ENCODE data around the gene ADAMTS2.
A peak's percentile ranks its signal among the peaks of the same experiment; 100 is the strongest.

The ADAMTS2 gene

DNA sequence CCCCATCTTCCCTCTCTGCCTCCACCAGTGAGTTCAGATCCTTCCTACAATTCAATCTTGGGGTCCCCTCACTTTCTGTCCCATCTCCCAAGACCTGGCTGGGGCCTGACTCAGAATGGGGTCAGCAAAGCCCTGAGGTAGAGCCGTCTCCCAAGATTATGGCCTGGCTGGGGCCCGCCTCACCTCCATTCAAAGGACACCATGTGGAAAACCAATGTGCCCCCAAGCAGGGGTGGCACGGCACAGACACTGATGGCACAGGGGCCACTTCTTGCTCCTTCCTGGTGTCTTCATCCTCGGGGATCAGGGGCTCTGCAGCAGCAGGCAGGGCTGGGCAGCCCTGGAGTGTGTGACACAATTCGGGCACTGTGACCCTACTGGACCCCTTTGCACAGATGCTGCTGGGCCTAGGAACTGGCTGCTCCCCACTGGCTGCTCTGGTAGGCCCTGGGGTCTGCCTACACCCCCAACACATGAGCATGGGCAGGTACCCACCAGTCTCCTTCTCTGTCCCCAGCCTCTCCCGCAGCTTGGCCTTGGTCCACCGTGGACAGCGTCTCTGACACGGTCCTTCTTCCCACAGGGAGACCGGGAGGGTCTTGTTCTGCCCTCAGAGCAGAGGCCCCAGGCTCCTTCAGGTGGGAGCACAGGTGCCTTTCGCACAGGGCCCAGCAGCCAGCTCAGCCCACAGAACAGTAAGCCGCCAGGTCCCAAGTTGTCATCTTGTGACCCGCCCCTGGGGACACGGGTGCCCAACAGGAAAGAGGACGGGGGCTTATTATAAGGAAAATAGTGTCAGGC lies 89.5 kb downstream of the ADAMTS2 start:
- Histone ChIP-seq H3K23ac (ENCODE audit: low read length in 2 of 2) (peak overlapping the region in 1 of 2 experiments; percentile 83), H3K4me2 (ENCODE audit: low read length, poor library complexity, severe bottlenecking) (no peak overlapping the region), H3K27me3 (ENCODE audit: control insufficient read depth in 1 of 2, insufficient read depth in 1 of 2, low read length in 2 of 2) (no peaks in the 10 kb centered on the region), H4K8ac (ENCODE audit: low read length) (no peak overlapping the region), H2BK120ac (ENCODE audit: low read depth, low read length) (no peak overlapping the region), H3K4me1 (ENCODE audit: control insufficient read depth, insufficient read depth, low read depth, low read length) (peaks cover 18% of the 10 kb centered on the region), H3K79me1 (replicated peaks; ENCODE audit: low read length, poor library complexity, severe bottlenecking) (no peaks in the 10 kb centered on the region), H3K18ac (ENCODE audit: low read depth in 1 of 2, low read length in 2 of 2) (no peak overlapping the region), H3K9ac (ENCODE audit: low read length) (peak overlapping the region; percentile 77), H2AK5ac (ENCODE audit: low read length, severe bottlenecking) (no peak overlapping the region), H3K27ac (ENCODE audit: low read length, poor library complexity, severe bottlenecking) (no peak overlapping the region), H3K4ac (ENCODE audit: low read depth in 1 of 2, low read length in 2 of 2) (no peak overlapping the region), H3K9me3 (ENCODE audit: control insufficient read depth, low read length) (no peaks in the 10 kb centered on the region), H2BK5ac (ENCODE audit: low read depth, low read length, poor library complexity, severe bottlenecking) (no peak overlapping the region), H2AFZ (ENCODE audit: low read depth, low read length) (no peak overlapping the region), H3K4me3 (ENCODE audit: insufficient read depth in 1 of 2, low read depth in 1 of 2, low read length in 2 of 2) (no peak overlapping the region), H2BK15ac (ENCODE audit: low read depth, poor library complexity, severe bottlenecking) (no peak overlapping the region), H3K14ac (ENCODE audit: low read length in 2 of 2) (no peak overlapping the region), H4K91ac (ENCODE audit: low read length) (no peak overlapping the region), H3K36me3 (ENCODE audit: control insufficient read depth in 1 of 2, insufficient read depth in 2 of 2, low read depth in 1 of 2, low read length in 2 of 2) (peaks cover 0 to 24% of the 10 kb centered on the region in 2 experiments), H2BK12ac (ENCODE audit: low read length in 2 of 2) (peak overlapping the region in 1 of 2 experiments; percentile 10)
- 96% methylated on average over 15 of the region's 15 CpGs for WGBS
- DNase-seq: no peak

DNA sequence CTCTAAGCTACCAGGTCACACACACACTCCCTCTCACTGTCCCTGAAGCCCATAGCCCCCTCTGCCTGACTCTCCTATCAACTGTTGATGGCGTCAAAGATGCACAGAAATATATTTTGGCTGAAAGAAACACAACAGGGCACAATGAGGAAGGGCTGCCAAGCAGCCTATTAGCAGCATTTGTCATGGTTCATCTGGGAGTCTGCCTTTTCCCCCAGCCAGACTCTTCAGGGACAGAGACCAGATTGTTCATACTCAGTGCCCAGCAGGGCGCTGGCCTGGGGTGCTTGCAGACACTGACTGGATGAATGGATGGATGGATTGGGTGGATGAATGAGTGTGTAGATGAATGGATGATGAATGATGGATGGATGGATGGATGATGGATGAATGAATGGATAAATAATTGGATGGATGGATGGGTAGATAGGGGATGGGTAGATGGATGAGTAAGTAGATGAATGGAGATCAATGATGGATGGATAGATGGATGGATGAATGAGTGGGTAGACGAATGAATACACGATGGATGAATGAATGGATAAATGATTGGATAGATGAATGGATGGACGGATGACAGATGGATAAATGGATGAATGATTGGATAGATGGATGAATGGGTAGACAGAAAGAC lies 90.5 kb downstream of the ADAMTS2 start:
- H4K8ac ChIP-seq (ENCODE audit: low read length): no peak overlapping the region
- peaks cover 16% of the 10 kb centered on the region for H3K4me1 ChIP-seq (ENCODE audit: control insufficient read depth, insufficient read depth, low read depth, low read length)
- H3K36me3 ChIP-seq (ENCODE audit: control insufficient read depth in 1 of 2, insufficient read depth in 2 of 2, low read depth in 1 of 2, low read length in 2 of 2): peaks cover 0 to 19% of the 10 kb centered on the region in 2 experiments
- H2AK5ac ChIP-seq (ENCODE audit: low read length, severe bottlenecking): no peak overlapping the region
- 97% methylated on average over 5 of the region's 5 CpGs for WGBS
- H2BK12ac ChIP-seq (ENCODE audit: low read length in 2 of 2): no peak overlapping the region
- no peak for DNase-seq
- H2BK5ac ChIP-seq (ENCODE audit: low read depth, low read length, poor library complexity, severe bottlenecking): no peak overlapping the region
- H4K91ac ChIP-seq (ENCODE audit: low read length): no peak overlapping the region
- H3K4ac ChIP-seq (ENCODE audit: low read depth in 1 of 2, low read length in 2 of 2): no peak overlapping the region
- no peak overlapping the region for H2BK15ac ChIP-seq (ENCODE audit: low read depth, poor library complexity, severe bottlenecking)
- no peak overlapping the region for H3K4me2 ChIP-seq (ENCODE audit: low read length, poor library complexity, severe bottlenecking)
- H3K4me3 ChIP-seq (ENCODE audit: insufficient read depth in 1 of 2, low read depth in 1 of 2, low read length in 2 of 2): no peak overlapping the region
- H3K9me3 ChIP-seq (ENCODE audit: control insufficient read depth, low read length): no peaks in the 10 kb centered on the region
- H3K18ac ChIP-seq (ENCODE audit: low read depth in 1 of 2, low read length in 2 of 2): no peak overlapping the region
- H3K23ac ChIP-seq (ENCODE audit: low read length in 2 of 2): no peak overlapping the region
- H2AFZ ChIP-seq (ENCODE audit: low read depth, low read length): no peak overlapping the region
- H3K9ac ChIP-seq (ENCODE audit: low read length): no peak overlapping the region
- no peaks in the 10 kb centered on the region for H3K79me1 ChIP-seq (replicated peaks; ENCODE audit: low read length, poor library complexity, severe bottlenecking)
- no peak overlapping the region for H2BK120ac ChIP-seq (ENCODE audit: low read depth, low read length)
- no peak overlapping the region for H3K14ac ChIP-seq (ENCODE audit: low read length in 2 of 2)
- no peaks in the 10 kb centered on the region for H3K27me3 ChIP-seq (ENCODE audit: control insufficient read depth in 1 of 2, insufficient read depth in 1 of 2, low read length in 2 of 2)
- no peak overlapping the region for H3K27ac ChIP-seq (ENCODE audit: low read length, poor library complexity, severe bottlenecking)

GRCh38 chr5:179253730-179254129 lies 91.5 kb downstream of the ADAMTS2 start:
- H3K9ac ChIP-seq (ENCODE audit: low read length): no peak overlapping the region

GRCh38 chr5:179251276-179251969 lies 93.8 kb downstream of the ADAMTS2 start:
- 87% methylated on average over 7 of the region's 8 CpGs for WGBS
- H3K23ac ChIP-seq (ENCODE audit: low read length in 2 of 2): peak overlapping the region in 1 of 2 experiments; percentile 40
- no peak overlapping the region for H2BK5ac ChIP-seq (ENCODE audit: low read depth, low read length, poor library complexity, severe bottlenecking)
- H4K8ac ChIP-seq (ENCODE audit: low read length): no peak overlapping the region
- H2BK120ac ChIP-seq (ENCODE audit: low read depth, low read length): no peak overlapping the region
- no peak overlapping the region for H3K4me2 ChIP-seq (ENCODE audit: low read length, poor library complexity, severe bottlenecking)
- no peak overlapping the region for H2AK5ac ChIP-seq (ENCODE audit: low read length, severe bottlenecking)
- H2AFZ ChIP-seq (ENCODE audit: low read depth, low read length): no peak overlapping the region
- H3K36me3 ChIP-seq (ENCODE audit: control insufficient read depth in 1 of 2, insufficient read depth in 2 of 2, low read depth in 1 of 2, low read length in 2 of 2): peaks cover 0 to 18% of the 10 kb centered on the region in 2 experiments
- no peak overlapping the region for H3K9ac ChIP-seq (ENCODE audit: low read length)
- no peak overlapping the region for H2BK12ac ChIP-seq (ENCODE audit: low read length in 2 of 2)
- H3K4me1 ChIP-seq (ENCODE audit: control insufficient read depth, insufficient read depth, low read depth, low read length): no peaks in the 10 kb centered on the region
- no peak overlapping the region for H3K4ac ChIP-seq (ENCODE audit: low read depth in 1 of 2, low read length in 2 of 2)
- no peaks in the 10 kb centered on the region for H3K9me3 ChIP-seq (ENCODE audit: control insufficient read depth, low read length)
- no peak for DNase-seq
- no peak overlapping the region for H2BK15ac ChIP-seq (ENCODE audit: low read depth, poor library complexity, severe bottlenecking)
- no peak overlapping the region for H3K14ac ChIP-seq (ENCODE audit: low read length in 2 of 2)
- no peaks in the 10 kb centered on the region for H3K27me3 ChIP-seq (ENCODE audit: control insufficient read depth in 1 of 2, insufficient read depth in 1 of 2, low read length in 2 of 2)
- H3K79me1 ChIP-seq (replicated peaks; ENCODE audit: low read length, poor library complexity, severe bottlenecking): no peaks in the 10 kb centered on the region
- H3K27ac ChIP-seq (ENCODE audit: low read length, poor library complexity, severe bottlenecking): no peak overlapping the region
- H4K91ac ChIP-seq (ENCODE audit: low read length): no peak overlapping the region
- no peak overlapping the region for H3K18ac ChIP-seq (ENCODE audit: low read depth in 1 of 2, low read length in 2 of 2)
- H3K4me3 ChIP-seq (ENCODE audit: insufficient read depth in 1 of 2, low read depth in 1 of 2, low read length in 2 of 2): no peak overlapping the region

More at GRCh38 chr5:179253730-179254129, 91.5 kb downstream of the ADAMTS2 start:
- H2AK5ac ChIP-seq (ENCODE audit: low read length, severe bottlenecking): no peak overlapping the region
- no peaks in the 10 kb centered on the region for H3K27me3 ChIP-seq (ENCODE audit: control insufficient read depth in 1 of 2, insufficient read depth in 1 of 2, low read length in 2 of 2)
- H3K79me1 ChIP-seq (replicated peaks; ENCODE audit: low read length, poor library complexity, severe bottlenecking): no peaks in the 10 kb centered on the region
- no peak overlapping the region for H2BK12ac ChIP-seq (ENCODE audit: low read length in 2 of 2)
- no peak for DNase-seq
- peaks cover 6% of the 10 kb centered on the region for H3K4me1 ChIP-seq (ENCODE audit: control insufficient read depth, insufficient read depth, low read depth, low read length)
- H4K8ac ChIP-seq (ENCODE audit: low read length): no peak overlapping the region
- no peak overlapping the region for H3K23ac ChIP-seq (ENCODE audit: low read length in 2 of 2)
- H3K4me3 ChIP-seq (ENCODE audit: insufficient read depth in 1 of 2, low read depth in 1 of 2, low read length in 2 of 2): no peak overlapping the region
- H2BK15ac ChIP-seq (ENCODE audit: low read depth, poor library complexity, severe bottlenecking): no peak overlapping the region
- H3K4me2 ChIP-seq (ENCODE audit: low read length, poor library complexity, severe bottlenecking): no peak overlapping the region
- peaks cover 0 to 19% of the 10 kb centered on the region in 2 experiments for H3K36me3 ChIP-seq (ENCODE audit: control insufficient read depth in 1 of 2, insufficient read depth in 2 of 2, low read depth in 1 of 2, low read length in 2 of 2)
- no peak overlapping the region for H2BK120ac ChIP-seq (ENCODE audit: low read depth, low read length)
- no peak overlapping the region for H2BK5ac ChIP-seq (ENCODE audit: low read depth, low read length, poor library complexity, severe bottlenecking)
- no peak overlapping the region for H4K91ac ChIP-seq (ENCODE audit: low read length)
- no peaks in the 10 kb centered on the region for H3K9me3 ChIP-seq (ENCODE audit: control insufficient read depth, low read length)
- H3K4ac ChIP-seq (ENCODE audit: low read depth in 1 of 2, low read length in 2 of 2): no peak overlapping the region
- no peak overlapping the region for H2AFZ ChIP-seq (ENCODE audit: low read depth, low read length)
- no peak overlapping the region for H3K18ac ChIP-seq (ENCODE audit: low read depth in 1 of 2, low read length in 2 of 2)
- H3K14ac ChIP-seq (ENCODE audit: low read length in 2 of 2): peak overlapping the region in 1 of 2 experiments; percentile 3
- WGBS: 91% methylated on average over 5 of the region's 5 CpGs
- H3K27ac ChIP-seq (ENCODE audit: low read length, poor library complexity, severe bottlenecking): no peak overlapping the region
